ENCODE data around the gene ACTR3.

Gene ACTR3

GRCh38 chr2:113888641-113889470 lies 1.0 kb upstream of the ACTR3 start:
- H3K4me3 ChIP-seq = peak overlapping the region; percentile 98
- no peak for DNase-seq (ENCODE audit: low spot score)
- peak overlapping the region; percentile 97 to 100 for H3K27ac ChIP-seq
- TF ChIP-seq CTCF (IDR thresholded peaks at IDR 0.05) = no peak

- TF ChIP-seq CTCF (IDR thresholded peaks at IDR 0.05) = no peak
- H3K4me3 ChIP-seq = peak overlapping the region; percentile 98
- H3K27ac ChIP-seq = peak overlapping the region; percentile 97 to 100
- peak; percentile 87 for DNase-seq (ENCODE audit: low spot score)
Observed at GRCh38 chr2:113890253-113891235, 655 bp downstream of the ACTR3 start.

- DNase-seq (ENCODE audit: low spot score) = no peak
Observed at GRCh38 chr2:113891265-113891959, 1.5 kb downstream of the ACTR3 start.

GRCh38 chr2:113892004-113892710 lies 2.3 kb downstream of the ACTR3 start:
- H3K27ac ChIP-seq = peak overlapping the region; percentile 47 to 97
- no peak for TF ChIP-seq CTCF (IDR thresholded peaks at IDR 0.05)
- DNase-seq (ENCODE audit: low spot score) = no peak
- H3K4me3 ChIP-seq = peak overlapping the region; percentile 98

More at GRCh38 chr2:113891265-113891959, 1.5 kb downstream of the ACTR3 start:
- H3K4me3 ChIP-seq = peak overlapping the region; percentile 98
- no peak for TF ChIP-seq CTCF (IDR thresholded peaks at IDR 0.05)
- H3K27ac ChIP-seq = peak overlapping the region; percentile 97 to 100

- H3K27ac ChIP-seq = peak overlapping the region; percentile 57 to 63
- TF ChIP-seq CTCF (IDR thresholded peaks at IDR 0.05) = no peak
- no peak for DNase-seq (ENCODE audit: low spot score)
- peak overlapping the region; percentile 22 for H3K4me3 ChIP-seq
Observed at GRCh38 chr2:113894156-113894743, 4.4 kb downstream of the ACTR3 start.

GRCh38 chr2:113895301-113895700 lies 5.4 kb downstream of the ACTR3 start:
- DNase-seq (ENCODE audit: low spot score) = no peak
- TF ChIP-seq CTCF (IDR thresholded peaks at IDR 0.05) = no peak
- Histone ChIP-seq H3K4me3 (no peak overlapping the region), H3K27ac (no peak overlapping the region)
